DOHH2 (cell line): ENCODE measurements around the gene TUNAR.

Source experiments
- EZH2phosphoT487 ChIP-seq: fragments of 200-600 bp; sonication (generic); IDR thresholded peaks from 2 replicates; pipeline ENCODE4 v1.6.1; 2017; ENCODE audit warnings: borderline replicate concordance, mild to moderate bottlenecking, antibody characterized with exemption, low read length, moderate library complexity, mixed read lengths
- TF ChIP-seq, protein P1 (sequence below): fragments of 200-600 bp; sonication (generic); IDR thresholded peaks from one replicate; pipeline ENCODE4 v1.5.1; 2014; ENCODE audit warnings: antibody characterized with exemption, mild to moderate bottlenecking, low read depth, low read length; ENCODE audit not compliant: poor library complexity, severe bottlenecking

DNA sequence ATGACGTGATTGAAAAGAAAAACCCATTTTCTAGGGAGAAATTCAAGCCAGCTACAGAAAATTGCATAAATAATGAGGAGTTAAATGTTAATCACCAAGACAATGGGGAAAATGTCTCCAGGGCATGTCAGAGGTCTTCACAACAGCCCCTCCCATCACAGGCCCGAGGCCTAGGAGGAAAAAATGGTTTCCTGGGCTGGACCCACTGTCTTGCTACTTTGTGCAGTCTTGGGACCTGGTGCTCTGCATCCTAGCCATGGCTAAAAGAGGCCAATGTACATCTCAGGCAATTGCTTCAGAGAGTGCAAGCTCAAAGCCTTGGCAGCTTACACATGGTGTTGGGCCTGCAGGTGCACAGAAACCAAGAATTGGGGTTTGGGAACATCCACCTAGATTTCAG is 65.3 kb downstream of the TUNAR start:
- TF ChIP-seq, protein P1, sequence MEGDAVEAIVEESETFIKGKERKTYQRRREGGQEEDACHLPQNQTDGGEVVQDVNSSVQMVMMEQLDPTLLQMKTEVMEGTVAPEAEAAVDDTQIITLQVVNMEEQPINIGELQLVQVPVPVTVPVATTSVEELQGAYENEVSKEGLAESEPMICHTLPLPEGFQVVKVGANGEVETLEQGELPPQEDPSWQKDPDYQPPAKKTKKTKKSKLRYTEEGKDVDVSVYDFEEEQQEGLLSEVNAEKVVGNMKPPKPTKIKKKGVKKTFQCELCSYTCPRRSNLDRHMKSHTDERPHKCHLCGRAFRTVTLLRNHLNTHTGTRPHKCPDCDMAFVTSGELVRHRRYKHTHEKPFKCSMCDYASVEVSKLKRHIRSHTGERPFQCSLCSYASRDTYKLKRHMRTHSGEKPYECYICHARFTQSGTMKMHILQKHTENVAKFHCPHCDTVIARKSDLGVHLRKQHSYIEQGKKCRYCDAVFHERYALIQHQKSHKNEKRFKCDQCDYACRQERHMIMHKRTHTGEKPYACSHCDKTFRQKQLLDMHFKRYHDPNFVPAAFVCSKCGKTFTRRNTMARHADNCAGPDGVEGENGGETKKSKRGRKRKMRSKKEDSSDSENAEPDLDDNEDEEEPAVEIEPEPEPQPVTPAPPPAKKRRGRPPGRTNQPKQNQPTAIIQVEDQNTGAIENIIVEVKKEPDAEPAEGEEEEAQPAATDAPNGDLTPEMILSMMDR, result no peak
- no peak for TF ChIP-seq EZH2phosphoT487
